AG20443 (cell line): ENCODE data around the gene RXFP2.

ENCODE experiments used
- DNase-seq: peaks from one replicate; pipeline ENCODE4 v3.0.0; 2012; ENCODE audit warnings: low spot score, mixed read lengths

The RXFP2 gene

DNA sequence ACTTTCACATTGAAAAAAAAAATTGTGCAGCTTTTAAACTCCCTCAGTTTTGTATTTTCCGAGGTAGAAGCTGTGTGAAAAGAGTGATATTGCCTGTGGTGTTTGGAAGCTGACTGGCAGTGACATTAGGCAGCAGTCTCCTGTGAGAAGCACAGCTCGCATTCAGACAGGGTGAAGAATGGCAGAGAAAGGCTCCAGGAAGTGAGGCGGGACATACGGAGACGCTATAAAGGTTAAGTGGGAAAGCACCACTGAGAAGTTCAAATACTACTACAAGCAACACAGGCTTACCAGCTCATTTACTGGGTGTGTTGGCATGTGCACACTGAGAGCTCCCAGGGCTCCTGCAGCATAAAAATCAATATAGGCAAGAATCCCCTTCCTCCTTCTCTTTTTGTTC is 88.4 kb downstream of the RXFP2 start:
- DNase-seq, result no peak

DNA sequence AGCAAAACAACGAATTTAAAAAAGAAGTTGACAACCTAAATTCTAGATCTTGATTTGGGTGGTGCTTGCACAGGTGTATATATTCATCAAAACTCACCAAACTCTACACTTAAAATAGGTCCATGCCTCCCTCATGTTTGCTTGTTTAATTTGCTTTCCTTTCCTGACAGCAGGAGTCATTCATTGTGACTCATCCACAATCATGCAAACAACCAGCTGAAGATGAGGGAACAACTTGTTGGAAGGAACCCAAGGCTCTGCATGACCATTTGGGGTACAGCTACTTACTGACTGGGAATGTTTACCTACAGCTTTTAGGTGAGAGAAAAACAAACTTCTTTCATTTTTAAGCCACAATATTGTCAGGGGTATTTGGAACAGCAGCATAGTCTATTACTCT is 96.6 kb downstream of the RXFP2 start:
- peak; percentile 52 for DNase-seq

DNA sequence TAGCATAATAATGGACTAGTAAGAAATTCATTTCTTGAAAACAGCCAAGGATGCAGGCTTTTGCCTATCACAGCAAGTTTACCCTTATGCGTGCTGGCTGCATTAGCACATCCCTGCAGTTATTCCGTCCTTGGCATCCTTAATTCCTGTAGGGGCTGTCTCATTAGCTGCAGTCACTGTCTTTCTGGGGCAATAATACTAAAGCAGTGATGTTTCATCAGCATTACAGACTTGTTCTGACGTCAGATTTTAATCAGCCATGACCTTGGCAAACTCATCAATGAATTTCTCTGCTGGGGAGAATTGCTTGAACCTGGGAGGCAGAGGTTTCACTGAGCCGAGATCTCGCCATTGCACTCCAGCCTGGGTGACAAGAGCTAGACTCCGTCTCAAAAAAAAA is 103.7 kb downstream of the RXFP2 start:
- no peak for DNase-seq

DNA sequence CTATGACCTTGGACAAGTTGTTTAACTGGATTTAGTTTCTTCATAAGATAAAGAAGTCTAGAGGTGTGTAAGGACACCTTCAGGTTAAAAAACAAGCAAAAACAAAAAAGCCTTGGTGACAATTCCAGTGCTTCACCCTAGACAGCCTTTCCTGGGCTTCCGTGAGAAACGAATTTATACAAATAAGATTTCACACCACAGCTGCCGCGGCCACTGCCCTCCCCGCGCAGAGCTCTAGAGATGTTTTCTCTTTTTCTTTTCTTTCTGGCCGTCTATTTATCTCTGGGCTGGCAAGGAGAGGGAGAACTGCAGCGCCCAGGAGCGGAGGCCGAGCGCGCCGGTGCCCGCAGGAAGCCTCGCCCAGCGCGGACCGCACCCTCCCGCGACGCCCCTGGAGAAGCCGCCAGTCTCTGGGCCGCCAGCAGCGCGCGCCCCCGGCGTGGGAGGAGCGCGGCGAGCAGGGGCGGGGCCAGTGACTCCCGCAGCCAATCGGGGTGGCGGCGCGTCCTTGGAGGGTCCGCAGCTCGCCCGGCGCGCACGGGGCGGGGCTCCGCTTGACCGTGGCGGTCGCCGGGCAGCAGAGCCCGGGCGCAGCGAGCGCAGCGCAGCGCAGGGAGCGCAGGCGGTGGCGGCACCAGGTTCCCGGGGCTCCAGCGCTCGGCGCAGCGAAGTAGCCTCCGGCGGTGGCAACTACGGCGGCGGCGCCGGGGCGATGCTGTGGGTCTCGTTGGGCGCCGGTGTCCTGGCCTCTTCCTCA is 107.0 kb downstream of the RXFP2 start:
- peak; percentile 97 for DNase-seq

DNA sequence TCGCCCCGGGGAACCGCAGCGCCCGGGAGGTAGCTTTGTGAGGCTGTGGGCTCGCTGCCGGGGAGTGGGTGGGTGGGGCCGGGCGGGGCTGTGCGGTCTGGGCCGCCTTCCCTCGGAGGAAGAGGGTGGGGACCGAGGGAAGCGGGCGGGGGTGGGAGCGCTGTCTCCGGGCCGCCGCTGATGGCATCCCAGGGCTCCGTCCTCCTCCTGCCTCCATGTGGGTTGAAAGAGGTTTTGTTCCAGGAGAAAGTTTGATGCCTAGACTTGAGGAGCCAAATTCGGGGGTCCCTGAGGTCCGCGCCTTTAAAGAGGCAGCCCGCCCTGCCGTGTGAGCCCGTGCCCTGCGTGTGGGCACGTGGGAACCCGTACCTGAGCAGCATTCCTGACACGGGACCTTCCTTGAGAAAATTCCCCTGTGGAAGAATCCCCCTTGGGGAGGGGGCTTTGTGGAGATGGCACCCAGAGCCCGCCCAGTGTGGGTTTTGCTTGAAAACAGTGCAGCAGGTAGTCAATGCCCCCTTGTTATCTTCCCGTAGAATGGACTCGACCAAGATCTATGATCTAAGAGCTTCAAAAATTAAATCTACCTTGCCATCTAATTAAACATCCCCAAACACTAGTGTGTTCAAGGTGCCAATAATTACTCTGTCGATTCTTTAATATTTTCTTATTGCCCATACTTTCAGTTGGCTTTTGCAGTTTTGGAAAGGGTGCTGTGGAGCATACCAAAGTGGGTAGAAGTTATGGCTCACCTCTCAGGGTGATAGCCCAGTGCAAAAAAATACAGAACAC is 107.8 kb downstream of the RXFP2 start:
- DNase-seq, result peak; percentile 64

DNA sequence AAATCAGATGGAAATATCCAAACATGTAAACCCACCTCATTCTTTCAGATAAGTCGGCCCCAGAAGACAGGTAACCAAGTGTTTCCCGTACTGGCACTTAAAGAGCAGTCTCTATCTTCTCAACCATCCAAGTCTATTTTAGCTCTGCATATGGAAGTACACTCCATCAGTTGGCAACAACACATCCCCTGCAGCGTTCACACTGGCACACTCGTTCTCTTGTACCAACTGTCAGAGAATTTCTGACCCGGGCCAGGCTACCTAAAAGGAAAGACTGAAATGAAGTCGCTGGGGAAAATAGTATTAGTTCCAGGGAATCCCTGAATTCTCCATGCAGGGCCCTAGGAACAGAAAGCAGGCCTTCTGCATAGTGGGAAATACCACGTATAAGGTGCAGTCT is 109.3 kb downstream of the RXFP2 start:
- DNase-seq, result no peak

DNA sequence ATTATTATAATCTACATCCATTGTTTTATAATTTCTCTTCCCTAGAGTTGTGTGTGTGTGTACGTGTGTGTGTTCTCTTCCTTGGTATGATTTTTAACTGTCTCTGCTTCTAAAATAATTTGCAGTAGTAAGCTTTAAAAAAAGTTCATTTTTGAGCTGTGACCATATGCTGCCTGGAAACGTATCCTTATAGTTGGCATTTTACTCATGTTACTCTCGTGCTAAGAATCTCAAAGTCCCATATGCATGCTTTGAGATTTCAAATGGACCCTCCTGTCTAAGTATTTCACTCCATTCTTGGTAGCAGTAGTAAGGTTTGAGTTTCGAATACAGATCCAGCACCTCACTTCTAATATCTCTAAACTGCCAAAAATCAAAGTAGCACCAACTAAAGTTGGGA is 109.9 kb downstream of the RXFP2 start:
- DNase-seq, result no peak

DNA sequence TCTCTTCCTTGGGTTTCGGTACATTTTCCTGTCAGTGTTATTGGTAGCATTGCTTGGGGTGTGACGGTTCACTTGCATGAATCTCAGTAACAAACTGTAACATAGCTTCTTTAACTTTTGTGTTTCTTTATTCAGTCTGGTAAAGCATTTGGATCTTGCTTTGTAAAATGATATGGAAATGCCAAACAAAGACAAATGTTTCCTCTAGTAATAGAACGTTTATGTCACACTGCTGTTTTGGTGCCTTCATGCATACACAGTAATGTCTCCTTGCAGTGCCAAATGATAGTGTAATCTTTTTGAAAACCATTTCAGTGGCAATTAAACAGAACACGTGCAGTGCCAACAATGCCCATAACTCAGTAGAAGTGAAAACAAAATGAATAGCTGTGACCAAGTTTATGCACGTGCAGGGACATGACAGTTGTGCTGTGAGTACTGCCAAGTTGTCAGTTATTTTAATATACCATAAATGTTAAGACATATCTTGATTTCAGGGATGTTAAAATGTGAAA is 110.8 kb downstream of the RXFP2 start:
- DNase-seq, result no peak

DNA sequence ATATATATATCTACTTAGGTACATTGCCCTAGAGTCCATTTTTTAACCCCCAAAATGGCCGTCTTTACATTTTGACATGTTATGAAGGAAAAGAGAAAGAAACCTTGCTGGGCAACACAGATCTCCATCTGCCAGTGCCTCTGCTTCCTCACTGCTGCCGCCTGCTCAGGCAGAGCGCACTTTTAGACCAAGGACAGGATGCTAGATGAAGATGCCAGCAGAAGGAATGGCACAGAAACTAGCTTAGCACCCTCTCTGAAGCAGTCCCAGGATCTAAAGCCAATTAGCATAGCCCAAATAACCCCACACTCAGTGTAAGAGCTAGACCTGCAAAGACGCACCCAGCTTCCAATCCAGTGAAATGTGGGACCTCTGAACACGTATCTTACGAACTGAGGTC is 111.9 kb downstream of the RXFP2 start:
- no peak for DNase-seq
